ENCODE results near the gene FMN2. TPM values are rescaled to one million over a fixed set of nuclear protein-coding genes. Genes with fewer than 3 reads are reported as not detected.

FMN2 gene
- total RNA-seq, 1 donor from 2014 or later: 3.5 TPM

GRCh38 chr1:240116831-240117769, 25.4 kb downstream of the FMN2 start:
- Mint-ChIP-seq H3K4me3 (ENCODE audit: unreplicated experiment) (no peak overlapping the region), H3K27ac (ENCODE audit: unreplicated experiment) (no peak overlapping the region), H3K4me1 (ENCODE audit: low read depth) (no peaks in the 10 kb centered on the region), H3K9me3 (ENCODE audit: low read depth) (no peaks in the 10 kb centered on the region), H3K27me3 (ENCODE audit: low read depth) (no peaks in the 10 kb centered on the region), H3K36me3 (ENCODE audit: low read depth) (no peaks in the 10 kb centered on the region)
- TF ChIP-seq CTCF (IDR thresholded peaks at IDR 0.05): no peak
- no peak for DNase-seq (ENCODE audit: low spot score)

GRCh38 chr1:240117930-240118329, 26.2 kb downstream of the FMN2 start:
- Mint-ChIP-seq H3K9me3 (ENCODE audit: low read depth) (no peaks in the 10 kb centered on the region), H3K27ac (ENCODE audit: unreplicated experiment) (no peak overlapping the region), H3K36me3 (ENCODE audit: low read depth) (no peaks in the 10 kb centered on the region), H3K27me3 (ENCODE audit: low read depth) (no peaks in the 10 kb centered on the region), H3K4me3 (ENCODE audit: unreplicated experiment) (no peak overlapping the region), H3K4me1 (ENCODE audit: low read depth) (no peaks in the 10 kb centered on the region)
- TF ChIP-seq CTCF (IDR thresholded peaks at IDR 0.05): no peak
- no peak for DNase-seq (ENCODE audit: low spot score)

- H3K4me1 Mint-ChIP-seq (ENCODE audit: low read depth): no peaks in the 10 kb centered on the region
Observed at GRCh38 chr1:240122639-240123613, 31.2 kb downstream of the FMN2 start.

GRCh38 chr1:240126821-240127220, 35.1 kb downstream of the FMN2 start:
- Mint-ChIP-seq H3K4me1 (ENCODE audit: low read depth) (no peaks in the 10 kb centered on the region), H3K36me3 (ENCODE audit: low read depth) (no peaks in the 10 kb centered on the region), H3K27ac (ENCODE audit: unreplicated experiment) (no peak overlapping the region), H3K27me3 (ENCODE audit: low read depth) (no peaks in the 10 kb centered on the region), H3K4me3 (ENCODE audit: unreplicated experiment) (no peak overlapping the region), H3K9me3 (ENCODE audit: low read depth) (no peaks in the 10 kb centered on the region)
- TF ChIP-seq CTCF (IDR thresholded peaks at IDR 0.05): no peak
- no peak for DNase-seq (ENCODE audit: low spot score)

More at GRCh38 chr1:240122639-240123613, 31.2 kb downstream of the FMN2 start:
- no peak overlapping the region for H3K4me3 Mint-ChIP-seq (ENCODE audit: unreplicated experiment)
- no peak overlapping the region for H3K27ac Mint-ChIP-seq (ENCODE audit: unreplicated experiment)
- H3K9me3 Mint-ChIP-seq (ENCODE audit: low read depth): no peaks in the 10 kb centered on the region
- no peaks in the 10 kb centered on the region for H3K27me3 Mint-ChIP-seq (ENCODE audit: low read depth)
- no peak for TF ChIP-seq CTCF (IDR thresholded peaks at IDR 0.05)
- no peak for DNase-seq (ENCODE audit: low spot score)
- H3K36me3 Mint-ChIP-seq (ENCODE audit: low read depth): no peaks in the 10 kb centered on the region

GRCh38 chr1:240128366-240128765, 36.7 kb downstream of the FMN2 start:
- no peak for DNase-seq (ENCODE audit: low spot score)
- no peak for TF ChIP-seq CTCF (IDR thresholded peaks at IDR 0.05)
- H3K4me3 Mint-ChIP-seq (ENCODE audit: unreplicated experiment): no peak overlapping the region
- H3K27me3 Mint-ChIP-seq (ENCODE audit: low read depth): no peaks in the 10 kb centered on the region
- no peaks in the 10 kb centered on the region for H3K9me3 Mint-ChIP-seq (ENCODE audit: low read depth)
- no peak overlapping the region for H3K27ac Mint-ChIP-seq (ENCODE audit: unreplicated experiment)
- no peaks in the 10 kb centered on the region for H3K36me3 Mint-ChIP-seq (ENCODE audit: low read depth)
- no peaks in the 10 kb centered on the region for H3K4me1 Mint-ChIP-seq (ENCODE audit: low read depth)
